Testis (tissue), 2 donors: ENCODE data around the gene CADM1.

ENCODE experiments used
- CTCF ChIP-seq, 3 experiments: fragments of 450-650 bp in 2 of 3; fragments of 200-600 bp in 1 of 3; sonication (generic) in 1 of 3; IDR thresholded peaks; one replicate each; pipeline ENCODE4 v1.5.1; 2016 to 2019; ENCODE audit warnings: antibody characterized with exemption in 3 of 3, mild to moderate bottlenecking in 2 of 3, moderate library complexity in 1 of 3
- POLR2A ChIP-seq: fragments of 450-650 bp; IDR thresholded peaks from one replicate; pipeline ENCODE4 v1.6.1; 2017; ENCODE audit warnings: antibody characterized with exemption, mild to moderate bottlenecking, moderate library complexity

GRCh38 chr11:115345361-115345760, 158.9 kb downstream of the CADM1 start:
- no peak for TF ChIP-seq CTCF (IDR thresholded peaks at IDR 0.05)
- TF ChIP-seq POLR2A: no peak
